ENCODE data around the gene SPRY1. TPM values are rescaled to one million over a fixed set of nuclear protein-coding genes. Genes with fewer than 3 reads are reported as not detected.

SPRY1 gene
- total RNA-seq, 2 experiments from 2014 or later: 0.13 to 0.79 TPM

DNA sequence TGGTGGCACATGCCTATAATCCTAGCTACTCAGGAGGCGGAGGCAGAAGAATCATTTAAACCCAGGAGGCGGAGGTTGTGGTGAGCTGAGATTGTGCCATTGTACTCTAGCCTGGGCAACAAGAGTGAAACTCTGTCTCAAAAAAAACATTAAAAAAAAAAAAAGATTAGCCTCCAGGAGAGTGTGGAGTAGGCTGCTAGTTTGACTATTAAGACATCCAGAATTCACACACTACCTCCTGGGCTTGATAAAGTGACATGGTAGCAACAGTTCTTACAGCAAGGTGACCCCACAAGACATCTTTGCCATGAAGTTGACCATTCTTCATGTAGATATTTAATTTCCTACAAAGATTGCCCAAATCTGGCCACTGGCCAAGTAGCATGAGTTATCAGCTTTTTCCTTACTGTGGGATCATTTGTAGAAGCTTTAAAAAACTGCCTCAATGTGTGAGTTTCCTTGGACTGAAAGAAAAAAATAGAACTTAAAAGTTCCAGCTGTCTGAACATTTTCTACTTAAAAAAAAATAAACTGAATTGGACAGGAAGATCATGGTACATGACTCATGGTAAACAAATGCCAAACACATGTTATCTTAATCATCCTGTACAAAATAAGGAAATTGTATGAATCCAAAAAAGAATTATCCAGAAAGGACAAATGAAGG lies 35.3 kb upstream of the SPRY1 start:
- H3K9me3 ChIP-seq (ENCODE audit: low read length): peaks cover 15% of the 10 kb centered on the region; the same call in 1 of the 2 replicates
- TF ChIP-seq, protein P1, sequence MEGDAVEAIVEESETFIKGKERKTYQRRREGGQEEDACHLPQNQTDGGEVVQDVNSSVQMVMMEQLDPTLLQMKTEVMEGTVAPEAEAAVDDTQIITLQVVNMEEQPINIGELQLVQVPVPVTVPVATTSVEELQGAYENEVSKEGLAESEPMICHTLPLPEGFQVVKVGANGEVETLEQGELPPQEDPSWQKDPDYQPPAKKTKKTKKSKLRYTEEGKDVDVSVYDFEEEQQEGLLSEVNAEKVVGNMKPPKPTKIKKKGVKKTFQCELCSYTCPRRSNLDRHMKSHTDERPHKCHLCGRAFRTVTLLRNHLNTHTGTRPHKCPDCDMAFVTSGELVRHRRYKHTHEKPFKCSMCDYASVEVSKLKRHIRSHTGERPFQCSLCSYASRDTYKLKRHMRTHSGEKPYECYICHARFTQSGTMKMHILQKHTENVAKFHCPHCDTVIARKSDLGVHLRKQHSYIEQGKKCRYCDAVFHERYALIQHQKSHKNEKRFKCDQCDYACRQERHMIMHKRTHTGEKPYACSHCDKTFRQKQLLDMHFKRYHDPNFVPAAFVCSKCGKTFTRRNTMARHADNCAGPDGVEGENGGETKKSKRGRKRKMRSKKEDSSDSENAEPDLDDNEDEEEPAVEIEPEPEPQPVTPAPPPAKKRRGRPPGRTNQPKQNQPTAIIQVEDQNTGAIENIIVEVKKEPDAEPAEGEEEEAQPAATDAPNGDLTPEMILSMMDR (conservative IDR thresholded peaks at IDR 0.05; ENCODE audit: low read length): no peak
- no peak for TF ChIP-seq EZH2phosphoT487 (IDR thresholded peaks at IDR 0.05; ENCODE audit: borderline replicate concordance, low read depth, low read length)
- H3K27ac ChIP-seq (ENCODE audit: low read depth, low read length, poor library complexity, severe bottlenecking): no peak overlapping the region
- peaks cover 74% of the 10 kb centered on the region for H3K4me1 ChIP-seq (ENCODE audit: insufficient read depth, low read length, poor library complexity, severe bottlenecking)
- POLR2A ChIA-PET: interaction anchor here (1.2 to 6.2 kb wide), 7 partner anchors 10 to 102 kb away, joined by 4 to 51 read pairs (median 12); no protein-coding TSS in a partner anchor
- H3K4me2 ChIP-seq (ENCODE audit: low read length): peak overlapping the region; percentile 24; the same call in 1 of the 2 replicates
- no peaks in the 10 kb centered on the region for H3K9me2 ChIP-seq (ENCODE audit: insufficient read depth, low read length)
- CTCF ChIA-PET (ENCODE audit: unreplicated experiment): interaction anchor here (0.9 to 2.3 kb wide), 2 partner anchors 11 to 21 kb away, joined by 3 to 12 read pairs; no protein-coding TSS in a partner anchor
- H3K36me3 ChIP-seq (ENCODE audit: insufficient read depth, low read length): peaks cover 12% of the 10 kb centered on the region
- no peak for DNase-seq (ENCODE audit: low spot score)
- no peaks in the 10 kb centered on the region for H3K79me2 ChIP-seq (ENCODE audit: insufficient read depth, low read depth, low read length)
- intact Hi-C loops (cut with micrococcal nuclease; ENCODE audit: unreplicated experiment): loop anchor here (5.0 kb wide), 1 partner anchor 81 kb away; no protein-coding TSS in a partner anchor
- no TSS peak for BruUV-seq (replicated peaks)
- no peak overlapping the region for H3K4me3 ChIP-seq (ENCODE audit: low read depth, low read length, poor library complexity, severe bottlenecking)
- no peaks in the 10 kb centered on the region for H4K20me1 ChIP-seq (ENCODE audit: insufficient read depth, low read length)
- peak overlapping the region; percentile 18; the same call in 1 of the 2 replicates for H2AFZ ChIP-seq (ENCODE audit: low read length)

DNA sequence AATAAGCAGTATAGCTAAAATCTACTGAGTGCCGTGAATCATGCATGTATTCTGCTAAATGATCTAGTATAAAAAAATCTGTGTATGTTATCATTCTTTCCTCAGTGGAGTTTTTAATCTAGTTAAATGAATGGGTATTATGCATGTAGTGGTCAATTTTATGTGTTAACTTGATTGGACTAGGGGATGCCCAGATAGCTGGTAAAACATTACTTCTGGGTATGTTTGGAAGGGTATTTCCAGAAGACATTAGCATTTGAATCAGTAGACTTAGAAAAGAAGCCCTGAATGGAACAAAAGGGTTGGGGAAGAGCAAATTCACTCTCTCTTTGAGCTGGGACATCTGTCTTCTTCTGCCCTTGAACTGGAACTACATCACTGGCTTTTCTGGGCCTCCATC lies 34.5 kb upstream of the SPRY1 start:
- H3K4me3 ChIP-seq (ENCODE audit: low read depth, low read length, poor library complexity, severe bottlenecking): peak overlapping the region; percentile 60
- H3K27ac ChIP-seq (ENCODE audit: low read depth, low read length, poor library complexity, severe bottlenecking): peak overlapping the region; percentile 90
- POLR2A ChIA-PET: interaction anchor here (0.6 to 6.2 kb wide), 9 partner anchors 9 to 101 kb away, joined by 3 to 51 read pairs (median 4); no protein-coding TSS in a partner anchor
- peaks cover 12% of the 10 kb centered on the region for H3K36me3 ChIP-seq (ENCODE audit: insufficient read depth, low read length)
- peak overlapping the region; percentile 87 for H3K4me2 ChIP-seq (ENCODE audit: low read length)
- no peak for DNase-seq (ENCODE audit: low spot score)
- CTCF ChIA-PET (ENCODE audit: unreplicated experiment): no interaction called here
- BruUV-seq (replicated peaks): no TSS peak
- H3K9me2 ChIP-seq (ENCODE audit: insufficient read depth, low read length): no peaks in the 10 kb centered on the region
- peak overlapping the region; percentile 82; the same call in 1 of the 2 replicates for H2AFZ ChIP-seq (ENCODE audit: low read length)
- H3K4me1 ChIP-seq (ENCODE audit: insufficient read depth, low read length, poor library complexity, severe bottlenecking): peaks cover 82% of the 10 kb centered on the region
- intact Hi-C loops (cut with micrococcal nuclease; ENCODE audit: unreplicated experiment): loop anchor here (5.0 kb wide), 1 partner anchor 80 kb away; no protein-coding TSS in a partner anchor
- H3K9me3 ChIP-seq (ENCODE audit: low read length): peaks cover 15% of the 10 kb centered on the region; the same call in 1 of the 2 replicates
- TF ChIP-seq, protein P1 (conservative IDR thresholded peaks at IDR 0.05; ENCODE audit: low read length): no peak
- no peak for TF ChIP-seq EZH2phosphoT487 (IDR thresholded peaks at IDR 0.05; ENCODE audit: borderline replicate concordance, low read depth, low read length)
- H3K79me2 ChIP-seq (ENCODE audit: insufficient read depth, low read depth, low read length): no peaks in the 10 kb centered on the region
- no peaks in the 10 kb centered on the region for H4K20me1 ChIP-seq (ENCODE audit: insufficient read depth, low read length)

Data from OCI-LY7 (cell line).